ENCODE results near the gene NCLN.
"Not testable (repeated sequence)": the region's sequence is repeated elsewhere in the genome, so short reads cannot be mapped to it uniquely, and the experiment has no call there.

NCLN gene

DNA sequence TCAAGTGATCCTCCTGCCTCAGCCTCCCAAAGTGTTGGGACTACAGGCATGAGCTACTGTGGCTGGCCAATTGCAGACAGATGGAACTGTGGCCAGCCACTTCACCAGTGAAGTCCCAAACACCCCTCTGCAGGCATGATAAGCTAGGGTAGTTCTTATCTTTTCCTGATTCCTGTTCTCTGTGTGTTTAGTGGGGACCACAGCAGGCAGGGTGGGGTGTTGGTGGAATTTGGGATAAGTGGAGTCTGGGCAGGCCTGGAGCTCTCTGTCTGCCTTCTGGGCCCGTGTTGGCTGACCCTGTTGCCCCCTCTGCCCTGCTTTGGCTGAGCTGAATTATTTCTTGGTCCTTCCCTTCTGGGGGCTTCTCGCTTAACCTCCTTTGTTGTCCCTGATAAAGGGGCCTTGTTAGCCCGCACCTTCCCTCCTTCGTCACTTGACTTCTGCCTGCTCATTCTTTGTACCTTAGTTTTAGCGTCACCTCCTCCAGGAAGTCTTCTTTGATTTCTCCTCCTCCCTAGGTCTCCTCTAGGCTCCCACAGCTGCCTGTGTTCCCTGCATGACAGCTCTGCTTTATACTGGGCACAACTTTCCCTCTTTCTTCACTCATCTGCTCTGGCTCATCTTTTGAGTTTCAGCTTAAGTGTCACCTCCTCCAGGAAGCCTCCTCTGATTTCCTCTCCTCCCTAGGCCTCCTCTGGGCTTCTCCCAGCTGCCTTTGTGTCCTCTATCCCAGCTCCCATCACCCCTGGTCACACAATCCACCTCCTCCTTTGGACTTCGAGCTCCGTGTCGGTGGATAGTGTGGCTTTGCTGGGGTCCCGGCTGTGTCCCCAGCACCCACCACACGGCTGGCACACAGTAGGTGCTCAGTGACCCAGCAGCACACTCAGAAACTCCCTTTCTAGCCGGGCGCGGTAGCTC, 1.7 kb upstream of the NCLN start:
- peak; percentile 95 for DNase-seq (ENCODE audit: low read depth)

DNA sequence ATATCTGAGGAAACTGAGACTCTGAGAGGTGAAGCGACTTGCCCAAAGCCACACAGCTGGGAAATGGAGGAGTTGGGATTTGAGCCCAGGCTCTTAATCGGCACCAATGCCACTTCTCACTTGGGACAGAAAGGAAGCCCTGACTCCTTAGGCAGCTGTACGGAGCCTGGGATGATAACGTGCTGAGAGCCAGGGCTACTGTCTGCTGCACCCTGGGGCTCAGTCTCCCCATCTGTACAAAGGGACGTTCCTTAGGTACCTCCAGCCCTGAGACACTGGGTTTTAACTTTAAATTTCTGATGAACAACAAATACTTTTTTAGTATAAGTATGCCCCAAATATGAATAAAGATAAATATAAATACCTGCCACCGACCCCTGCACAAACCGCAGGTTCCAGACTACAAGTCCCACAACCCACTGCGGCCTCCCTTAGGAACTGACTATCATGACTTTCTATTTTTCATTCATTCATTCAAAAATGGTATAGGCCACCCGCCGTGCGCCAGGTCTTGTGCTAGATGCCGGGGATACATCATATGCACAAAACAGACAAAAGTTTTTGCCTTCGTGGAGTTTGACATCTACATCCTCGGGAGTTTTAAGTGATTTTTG, 776 bp upstream of the NCLN start:
- DNase-seq (ENCODE audit: low read depth), result no peak

DNA sequence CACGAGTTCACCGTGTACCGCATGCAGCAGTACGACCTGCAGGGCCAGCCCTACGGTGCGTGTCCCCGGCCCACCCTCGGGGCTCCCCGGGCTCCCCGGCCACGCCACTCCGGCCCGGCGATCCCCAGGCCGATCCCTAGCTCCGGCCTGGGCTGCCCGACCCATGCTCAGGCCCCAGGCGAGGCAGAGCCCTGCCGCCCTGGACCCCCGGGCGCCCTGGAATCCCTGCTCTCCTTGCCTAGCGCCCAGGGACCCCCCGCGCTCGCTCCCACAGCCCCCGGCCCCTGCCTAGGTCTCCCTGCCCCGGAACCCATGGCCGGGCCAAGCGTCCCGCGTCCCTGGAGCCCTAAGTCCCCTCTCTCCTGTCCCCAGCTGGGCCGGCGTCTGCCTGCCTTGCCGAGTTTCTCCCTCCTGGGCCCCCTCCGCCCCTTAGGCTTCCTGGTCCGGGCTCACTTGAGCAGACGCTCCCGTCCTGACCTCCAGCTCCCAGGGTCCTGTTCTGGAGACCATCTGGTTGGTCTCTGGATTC, 494 bp downstream of the NCLN start:
- no peak for DNase-seq (ENCODE audit: low read depth)

DNA sequence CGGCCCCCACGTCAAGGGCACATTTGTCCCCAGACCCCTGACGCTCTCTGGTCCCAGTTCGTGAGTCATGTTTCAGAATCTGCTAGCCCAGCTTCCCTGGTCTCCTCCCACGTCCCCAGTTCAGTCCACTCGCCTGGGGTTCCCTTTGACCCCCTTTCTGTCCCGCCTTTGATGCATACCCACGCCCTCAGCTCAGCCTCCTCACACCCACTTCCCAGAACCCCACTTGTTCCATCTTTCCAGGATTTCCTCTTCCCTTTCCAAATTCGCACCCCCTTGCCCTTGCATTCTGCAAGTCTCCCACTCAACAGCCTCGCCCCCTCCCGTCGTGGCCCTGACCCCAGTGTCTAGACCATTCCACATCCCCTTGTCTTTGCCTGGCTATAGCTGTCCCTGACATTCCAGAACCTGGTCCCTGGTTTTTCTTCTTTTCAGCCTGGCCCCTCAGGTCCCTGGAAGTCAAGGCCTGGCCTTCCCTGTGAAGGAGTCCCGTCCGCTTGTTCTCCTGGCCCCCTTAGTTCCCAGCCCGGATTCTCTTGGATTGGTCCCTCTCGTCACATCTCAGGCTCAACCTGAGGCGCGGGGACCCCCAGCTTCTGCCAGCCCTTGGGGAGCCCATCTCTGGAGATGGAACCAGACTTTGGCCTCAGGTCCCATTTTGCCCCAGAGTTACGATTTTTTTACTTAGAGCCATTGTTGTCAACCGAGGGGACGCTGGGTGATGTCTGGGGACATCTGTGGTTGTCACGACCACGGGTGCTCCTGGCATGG, 1.3 kb downstream of the NCLN start:
- DNase-seq (ENCODE audit: low read depth), result no peak

DNA sequence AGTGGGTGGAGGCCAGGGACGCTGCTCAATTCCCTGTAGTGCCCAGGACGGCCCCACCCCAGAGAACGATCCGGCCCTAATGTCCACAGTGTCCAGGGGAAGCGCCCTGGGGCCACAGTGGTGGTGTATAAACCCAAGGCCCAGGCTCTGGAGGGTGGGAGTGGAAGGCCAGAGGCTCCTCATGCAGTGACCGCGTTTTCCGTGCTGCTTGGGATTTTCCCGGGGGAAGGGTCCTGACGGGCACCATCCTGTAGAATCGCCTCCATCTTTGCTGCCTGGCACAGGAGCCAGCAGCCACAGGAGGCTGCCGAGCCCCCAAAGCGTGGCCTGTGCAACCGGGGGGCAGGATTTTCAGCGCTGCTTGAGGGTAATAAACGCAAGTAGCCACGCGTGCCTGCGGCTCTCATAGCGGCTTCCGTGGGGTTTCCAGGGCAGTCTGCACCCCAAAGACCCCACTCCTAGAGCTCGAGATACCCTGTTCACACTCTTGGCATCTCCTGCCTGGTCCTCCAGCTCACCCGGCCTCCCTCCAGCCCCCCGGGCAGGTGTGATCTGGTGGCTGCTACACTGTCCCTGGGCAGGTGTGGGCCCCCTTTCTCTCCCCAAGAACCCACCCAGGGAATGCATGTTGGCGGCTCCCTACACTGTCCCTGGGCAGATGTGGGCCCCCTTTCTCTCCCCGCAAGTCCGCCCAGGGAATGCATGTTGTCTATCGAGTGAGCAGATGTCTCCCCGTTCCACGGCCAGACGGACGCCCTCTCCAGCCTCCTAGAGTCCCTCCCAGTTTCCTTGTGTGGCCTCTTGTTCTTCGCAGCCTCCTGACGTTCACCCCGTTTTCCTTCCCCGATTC, 2.2 kb downstream of the NCLN start:
- no peak for DNase-seq (ENCODE audit: low read depth)

DNA sequence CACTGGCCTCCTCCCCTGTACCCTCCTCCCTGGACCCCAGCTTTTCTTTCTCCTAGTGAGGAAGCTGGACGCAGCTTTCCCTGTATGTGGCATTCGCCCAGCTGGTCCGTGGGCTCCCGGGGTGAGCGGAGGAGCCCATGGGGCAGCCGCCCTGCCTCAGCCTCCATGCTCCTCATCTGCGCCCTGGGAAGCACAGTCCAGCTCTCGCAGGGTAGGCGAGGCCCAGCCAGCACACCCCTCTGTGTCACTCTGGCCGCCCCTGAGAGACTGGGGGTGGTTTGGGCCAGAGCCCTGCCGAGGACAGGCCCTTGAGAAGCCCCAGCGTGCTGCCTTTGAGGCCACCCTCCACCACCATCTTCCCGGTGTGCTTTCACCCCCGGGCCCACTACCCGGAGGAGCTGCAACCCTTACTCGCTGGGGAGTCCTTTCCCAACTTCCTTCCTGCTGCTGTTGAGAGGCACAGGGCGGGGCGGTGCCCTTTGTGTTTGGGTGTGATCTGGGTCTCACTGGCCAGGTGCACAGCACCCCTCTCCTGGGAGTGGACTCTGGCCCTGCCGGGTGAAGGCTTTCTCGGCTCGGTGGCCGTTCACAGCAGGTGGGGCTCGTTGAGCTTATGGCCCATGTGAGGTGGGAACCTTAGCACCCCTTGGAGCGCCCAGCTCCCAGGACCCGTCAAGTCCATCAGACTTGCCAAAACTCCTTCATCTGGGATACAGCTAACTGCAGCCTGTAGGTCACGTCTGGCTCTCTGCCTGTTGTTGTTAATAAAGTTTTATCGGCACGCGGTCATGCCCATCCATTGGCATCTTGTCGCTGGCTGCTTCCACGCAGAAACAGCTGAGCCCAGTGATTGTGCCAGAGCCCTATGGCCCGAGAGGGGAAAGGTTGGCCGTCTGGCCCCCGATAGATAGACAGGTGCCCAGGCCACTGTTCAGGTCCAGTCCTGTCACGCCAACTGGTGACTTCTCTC, 3.2 kb downstream of the NCLN start:
- DNase-seq (ENCODE audit: low read depth), result no peak

DNA sequence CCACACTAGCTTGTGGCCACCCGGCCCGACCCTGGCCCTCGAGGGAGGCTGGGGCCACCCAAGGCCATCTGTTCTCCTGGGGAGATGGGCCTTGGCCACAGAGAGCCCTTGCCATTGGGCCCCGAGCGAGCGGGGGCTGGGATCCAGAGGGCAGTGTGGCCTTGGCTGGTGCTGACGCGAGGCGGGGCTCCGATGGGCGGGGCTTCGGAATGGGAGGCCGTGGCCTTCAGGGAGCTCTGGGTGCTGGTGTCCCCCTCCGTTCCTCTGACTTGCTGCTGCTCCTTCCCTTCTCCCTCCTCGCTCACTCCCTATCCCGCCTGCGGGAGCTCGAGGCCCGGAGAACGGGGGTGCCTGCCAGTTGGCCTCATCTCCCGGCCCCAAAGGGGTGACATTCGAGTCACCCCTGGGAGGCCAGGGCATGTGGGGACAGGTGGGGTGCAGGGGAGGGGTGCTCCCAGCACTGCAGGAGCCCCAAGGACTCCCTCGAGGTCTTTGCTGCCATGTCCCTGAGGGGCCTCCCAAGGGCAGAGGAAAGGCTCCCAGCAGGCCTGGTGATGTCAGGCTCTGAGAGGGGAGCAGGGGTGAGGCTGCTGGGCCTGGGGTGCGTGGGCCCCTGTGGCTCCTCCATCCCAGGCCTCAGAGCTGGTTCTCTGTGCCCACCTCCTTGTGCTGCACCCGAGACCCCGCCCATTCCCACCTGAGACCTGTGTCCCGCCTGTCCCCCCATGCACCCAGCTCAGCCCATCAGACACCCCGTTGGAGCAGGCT, 4.2 kb downstream of the NCLN start:
- no peak for DNase-seq (ENCODE audit: low read depth)

DNA sequence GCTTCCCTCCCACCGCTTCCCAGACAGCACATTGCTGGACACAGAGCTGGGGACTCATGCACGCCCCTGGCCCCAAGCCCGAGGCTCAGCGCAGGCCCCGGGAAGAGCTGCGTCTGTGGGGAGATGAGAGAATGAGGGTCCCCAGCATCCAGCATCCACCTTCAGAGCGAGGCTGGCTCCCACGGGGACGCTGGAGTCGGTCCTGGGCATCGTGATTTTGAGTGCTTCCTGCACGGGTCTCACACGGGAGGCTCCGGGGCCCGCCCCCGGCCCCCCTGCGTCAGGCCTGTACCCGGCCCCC, 4.7 kb downstream of the NCLN start:
- DNase-seq (ENCODE audit: low read depth), result no peak

DNA sequence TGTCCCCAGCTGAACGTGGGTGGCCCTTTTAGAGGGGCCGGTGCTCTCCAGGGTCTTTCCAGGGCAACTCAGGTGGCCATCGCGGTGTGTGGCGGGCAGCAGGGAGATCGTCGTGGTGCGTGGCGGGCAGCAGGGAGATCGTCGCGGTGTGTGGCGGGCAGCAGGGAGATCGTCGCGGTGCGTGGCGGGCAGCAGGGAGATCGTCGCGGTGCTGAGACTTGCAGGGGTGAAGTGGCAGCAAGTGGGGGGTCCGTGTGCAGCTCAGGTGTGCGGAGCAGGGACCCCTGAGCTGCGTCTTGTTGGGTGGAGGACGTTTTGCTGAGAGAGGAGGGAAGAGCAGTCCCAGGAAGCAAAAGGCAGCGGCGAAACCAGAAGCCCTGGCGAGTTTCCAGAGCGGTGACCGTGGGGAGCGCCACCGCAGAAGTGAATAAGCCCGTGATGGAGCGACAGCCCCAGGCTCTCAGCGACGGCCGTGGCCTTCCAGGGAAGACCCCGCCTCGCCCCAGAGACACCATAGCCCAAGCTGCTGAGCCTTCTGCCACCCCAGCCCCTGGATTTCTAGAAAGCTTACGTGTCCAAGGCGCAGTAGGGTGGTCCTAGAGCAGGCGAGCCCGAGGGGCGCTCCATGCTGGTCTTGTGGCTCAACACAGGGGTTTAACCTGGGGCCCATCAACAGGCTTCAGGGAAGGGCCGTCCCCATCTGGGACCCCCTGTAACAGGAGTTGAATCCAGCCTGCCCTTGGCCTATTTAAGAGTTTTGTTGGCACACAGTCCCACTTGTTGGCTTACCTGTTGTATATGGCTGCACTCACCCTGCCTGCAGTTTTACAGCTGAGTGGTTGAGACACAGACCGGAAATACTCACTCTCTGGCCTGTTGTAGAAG, 5.4 kb downstream of the NCLN start:
- DNase-seq (ENCODE audit: low read depth), result no peak

DNA sequence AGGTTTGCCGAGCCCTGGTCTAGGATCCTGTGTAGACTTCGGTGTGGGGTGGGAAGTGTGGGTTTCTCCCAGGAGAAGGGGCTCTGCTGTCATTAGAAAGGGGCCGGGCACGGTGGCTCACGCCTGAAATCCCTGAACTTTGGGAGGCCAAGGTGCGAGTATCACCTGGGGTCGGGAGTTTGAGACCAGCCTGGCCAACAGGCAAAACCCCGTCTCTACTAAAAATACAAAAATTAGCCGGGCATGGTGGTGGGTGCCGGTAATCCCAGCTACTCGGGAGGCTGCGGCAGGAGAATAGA, 6.0 kb downstream of the NCLN start:
- DNase-seq (ENCODE audit: low read depth), result not testable (repeated sequence)

DNA sequence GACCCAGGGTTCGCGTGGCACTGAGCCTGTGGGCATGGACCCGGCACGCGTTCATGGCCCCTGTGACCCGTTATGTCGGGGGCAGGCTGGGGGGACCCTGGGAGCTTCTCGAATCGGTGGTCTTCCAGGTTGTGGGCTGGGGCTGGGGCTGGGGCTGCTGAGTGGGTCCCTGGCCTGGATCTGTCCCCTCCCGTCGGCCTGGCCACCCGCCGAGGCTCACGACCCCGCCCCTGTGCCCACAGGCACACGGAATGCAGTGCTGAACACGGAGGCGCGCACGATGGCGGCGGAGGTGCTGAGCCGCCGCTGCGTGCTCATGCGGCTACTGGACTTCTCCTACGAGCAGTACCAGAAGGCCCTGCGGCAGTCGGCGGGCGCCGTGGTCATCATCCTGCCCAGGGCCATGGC, 6.5 kb downstream of the NCLN start:
- no peak for DNase-seq (ENCODE audit: low read depth)

DNA sequence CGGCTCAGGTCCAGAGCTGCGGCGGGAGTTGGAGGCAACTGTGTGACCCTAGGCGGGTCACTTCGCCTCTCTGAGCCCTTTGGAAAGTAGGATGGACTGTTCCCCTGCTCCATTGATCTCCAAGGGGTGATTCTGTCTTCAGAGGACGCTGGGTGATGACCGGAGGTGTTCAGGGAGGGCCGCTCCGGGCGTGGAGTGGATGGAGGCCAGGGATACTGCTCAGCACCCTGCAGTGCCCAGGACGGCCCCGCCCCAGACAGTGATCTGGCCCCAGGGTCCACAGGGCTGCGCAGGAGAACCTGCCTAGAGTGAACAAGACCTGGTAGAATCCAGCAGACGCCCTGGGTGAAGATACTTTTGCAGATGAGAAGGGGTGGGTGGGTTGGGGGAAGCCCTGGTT, 7.0 kb downstream of the NCLN start:
- DNase-seq (ENCODE audit: low read depth), result no peak

DNA sequence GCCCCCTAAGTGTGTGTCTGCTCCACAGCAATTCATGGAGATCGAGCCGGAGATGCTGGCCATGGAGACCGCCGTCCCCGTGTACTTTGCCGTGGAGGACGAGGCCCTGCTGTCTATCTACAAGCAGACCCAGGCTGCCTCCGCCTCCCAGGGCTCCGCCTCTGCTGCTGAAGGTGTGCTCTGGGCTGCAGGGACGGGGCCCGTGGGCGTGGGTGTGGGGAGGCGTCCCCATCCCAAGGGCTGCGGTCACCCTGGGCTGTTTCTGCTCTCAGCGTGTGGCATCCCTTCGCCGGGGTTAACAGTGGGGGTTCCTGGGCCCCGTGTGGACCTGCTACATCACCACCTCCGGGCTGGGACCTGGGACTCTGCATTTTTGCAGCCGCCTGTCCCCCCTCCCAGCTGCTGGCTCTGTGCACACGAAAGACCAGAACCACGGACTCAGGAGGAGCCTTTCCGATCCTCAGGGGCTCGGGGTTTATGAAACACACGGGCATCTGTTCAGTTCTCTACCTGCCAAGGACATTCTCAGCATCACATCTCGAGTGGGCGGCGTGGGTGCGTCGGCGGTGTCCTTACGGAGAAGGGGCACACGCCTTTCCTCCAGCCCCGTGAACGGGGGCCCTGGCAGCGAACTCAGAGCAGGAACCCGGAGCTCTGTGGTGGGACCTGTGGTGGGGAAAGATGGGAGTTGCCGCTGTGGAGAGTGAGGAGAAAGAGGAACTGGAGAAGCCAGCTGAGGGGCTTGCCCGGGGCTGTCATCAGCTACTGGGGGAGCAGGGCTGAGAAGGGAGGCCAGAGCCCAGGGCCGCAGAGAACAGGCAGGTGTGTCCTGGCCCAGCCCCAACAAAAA, 7.8 kb downstream of the NCLN start:
- DNase-seq (ENCODE audit: low read depth), result no peak

DNA sequence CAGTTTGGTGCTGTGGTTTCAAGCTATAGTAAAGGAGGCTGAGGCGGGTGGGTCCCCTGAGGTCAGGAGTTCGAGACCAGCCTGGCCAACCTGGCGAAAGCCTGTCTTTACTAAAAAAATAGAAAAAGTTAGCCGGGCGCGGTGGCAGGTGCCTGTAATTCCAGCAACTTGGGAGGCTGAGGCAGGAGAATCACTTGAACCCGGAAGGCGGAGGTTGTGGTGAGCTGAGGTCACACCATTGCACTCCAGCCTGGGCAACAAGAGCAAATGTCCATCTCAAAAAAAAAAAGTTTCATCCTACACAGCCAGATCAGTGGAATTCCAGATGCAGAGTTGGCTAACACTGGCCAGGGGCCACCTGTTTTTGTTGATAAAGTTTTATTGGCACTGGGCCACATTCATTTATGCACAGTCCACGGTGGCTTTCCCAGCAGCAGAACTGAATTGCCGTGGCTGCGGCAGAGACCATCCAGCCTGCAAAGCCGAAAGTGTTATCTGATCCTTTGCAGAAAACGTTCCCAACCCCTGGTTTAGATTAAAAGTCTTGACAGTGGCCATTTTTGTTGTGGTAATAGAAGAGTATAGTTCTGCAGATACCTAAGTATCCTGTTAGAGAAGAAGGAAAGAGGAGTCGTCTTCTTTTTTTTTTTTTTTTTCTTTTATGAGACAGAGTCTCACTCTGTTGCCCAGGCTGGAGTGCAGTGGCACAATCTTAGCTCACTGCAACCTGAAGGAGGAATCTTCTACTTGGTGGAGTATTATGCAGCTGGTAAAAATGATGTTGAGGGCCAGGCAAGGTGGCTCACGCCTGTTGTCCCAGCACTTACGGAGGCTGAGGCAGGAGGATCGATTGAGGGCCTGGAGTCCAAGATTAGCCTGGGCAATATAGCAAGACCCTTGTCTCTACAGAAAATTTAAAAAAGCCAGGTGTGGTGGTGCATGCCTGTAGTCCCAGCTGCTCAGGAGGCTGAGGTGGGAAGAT, 8.7 kb downstream of the NCLN start:
- DNase-seq (ENCODE audit: low read depth), result no peak

DNA sequence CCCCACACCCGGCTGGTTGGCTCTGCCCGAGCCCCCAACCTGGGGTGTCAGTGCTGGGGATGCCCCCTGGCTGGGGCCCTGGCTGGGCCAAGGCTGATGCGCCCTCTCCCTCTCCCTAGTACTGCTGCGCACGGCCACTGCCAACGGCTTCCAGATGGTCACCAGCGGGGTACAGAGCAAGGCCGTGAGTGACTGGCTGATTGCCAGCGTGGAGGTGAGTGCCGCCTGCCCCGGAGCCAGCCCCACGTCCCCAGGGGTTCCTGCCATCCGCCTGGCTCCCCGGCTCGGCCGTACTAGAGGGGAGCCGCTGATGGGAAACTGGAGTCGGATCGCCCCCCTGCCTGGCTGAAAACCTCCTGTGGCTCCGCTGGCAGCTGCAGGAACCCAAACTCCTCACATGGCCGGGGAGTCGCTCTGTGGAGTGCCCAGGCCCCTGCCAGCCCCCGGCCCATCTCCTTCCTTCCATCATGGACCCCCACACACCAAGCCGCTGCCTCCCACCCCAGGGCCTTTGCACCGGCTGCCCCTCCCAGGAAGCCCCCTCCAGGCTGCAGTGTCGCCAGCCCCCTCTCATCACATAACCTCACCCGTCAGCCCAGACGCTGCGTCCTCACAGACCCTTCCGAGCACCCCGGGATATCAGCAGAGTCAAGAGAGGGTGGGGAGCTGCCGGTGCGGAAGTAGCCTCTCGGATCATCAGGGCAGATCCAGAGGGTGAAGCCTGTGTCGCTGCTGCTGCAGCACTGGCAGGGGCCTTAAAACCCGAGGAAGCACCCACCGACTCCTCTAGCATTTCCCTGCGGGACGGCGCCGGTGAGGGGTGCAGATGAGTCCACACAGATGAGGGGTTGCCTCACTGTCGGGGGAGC, 10.6 kb downstream of the NCLN start:
- no peak for DNase-seq (ENCODE audit: low read depth)

DNA sequence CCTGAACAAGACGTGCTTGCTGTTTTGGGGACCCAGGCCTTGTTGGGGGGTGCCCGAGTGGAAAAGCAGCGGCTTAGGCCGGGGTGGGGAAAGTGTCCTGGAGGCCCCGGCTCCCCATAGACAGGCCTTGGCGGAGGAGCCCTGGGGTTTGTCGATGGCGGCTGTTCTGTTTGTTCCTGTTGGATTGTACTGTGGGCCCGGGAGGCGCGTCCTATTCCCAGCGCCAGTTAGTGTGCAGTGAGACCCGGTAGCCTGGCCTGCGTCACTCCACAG, 11.1 kb downstream of the NCLN start:
- no peak for DNase-seq (ENCODE audit: low read depth)

Data from CMK (cell line).